22Rv1 (cell line): Measurements from ENCODE around the gene PTPRD.

Source experiments
- H3K27ac ChIP-seq: fragments of 450-650 bp; 2 replicates; pipeline ENCODE4 v1.5.1; 2017
- CTCF ChIP-seq: fragments of 450-650 bp; IDR thresholded peaks from 2 replicates; pipeline ENCODE4 v1.5.1; 2017; ENCODE audit warnings: mild to moderate bottlenecking
- ZFX ChIP-seq: fragments of 450-650 bp; IDR thresholded peaks from 2 replicates; pipeline ENCODE4 v1.6.1; 2017; ENCODE audit warnings: antibody characterized with exemption, borderline replicate concordance

PTPRD gene

GRCh38 chr9:8297047-8297446, 2315.8 kb downstream of the PTPRD start:
- no peak for TF ChIP-seq ZFX
- TF ChIP-seq CTCF, result no peak
- H3K27ac ChIP-seq, result no peak overlapping the region

GRCh38 chr9:8292657-8293056, 2320.1 kb downstream of the PTPRD start:
- no peak for TF ChIP-seq CTCF
- TF ChIP-seq ZFX, result no peak

GRCh38 chr9:8289681-8290080, 2323.1 kb downstream of the PTPRD start:
- TF ChIP-seq ZFX (no peak), CTCF (no peak)
- H3K27ac ChIP-seq, result no peak overlapping the region

More at GRCh38 chr9:8292657-8293056, 2320.1 kb downstream of the PTPRD start:
- no peak overlapping the region for H3K27ac ChIP-seq

DNA sequence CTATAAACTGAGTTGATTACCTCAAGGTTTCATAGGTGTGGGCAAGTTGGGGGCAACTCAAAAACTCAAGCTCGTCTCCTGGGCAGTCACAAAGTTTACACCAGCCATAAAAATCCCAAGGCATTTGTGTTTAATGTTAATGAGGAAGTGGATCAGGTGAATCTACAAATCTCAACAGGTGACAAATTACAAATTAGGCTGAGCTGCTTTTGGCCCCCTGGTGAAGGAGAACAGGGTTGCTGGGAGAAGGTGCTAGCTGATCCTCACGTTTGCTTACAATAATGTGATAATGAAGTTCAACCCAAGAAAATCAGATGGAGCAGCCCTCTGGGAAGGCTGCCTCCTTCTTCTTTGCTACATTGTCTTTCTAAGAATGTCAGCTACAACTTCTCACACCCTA, 2324.8 kb downstream of the PTPRD start:
- TF ChIP-seq CTCF (no peak), ZFX (no peak)
- H3K27ac ChIP-seq, result no peak overlapping the region

DNA sequence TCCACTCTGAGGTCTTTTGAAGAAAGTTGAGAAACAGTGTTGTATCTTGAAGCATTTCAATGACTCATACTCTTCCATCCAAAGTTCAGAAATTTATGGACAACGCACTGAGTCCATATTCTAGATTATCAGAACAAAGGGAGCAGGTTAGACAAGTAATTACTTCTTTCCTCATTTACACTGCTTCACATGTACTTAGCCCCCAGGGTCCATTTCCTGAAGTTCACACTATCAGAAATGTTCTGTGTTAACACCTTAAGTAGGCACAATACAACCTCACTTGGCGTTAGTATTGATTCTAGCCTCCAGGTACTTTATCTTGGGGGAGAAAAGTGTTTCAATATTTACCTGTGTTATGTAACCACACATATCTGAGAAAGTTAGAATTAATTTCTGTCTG, 2325.3 kb downstream of the PTPRD start:
- TF ChIP-seq CTCF (no peak), ZFX (no peak)
- no peak overlapping the region for H3K27ac ChIP-seq

DNA sequence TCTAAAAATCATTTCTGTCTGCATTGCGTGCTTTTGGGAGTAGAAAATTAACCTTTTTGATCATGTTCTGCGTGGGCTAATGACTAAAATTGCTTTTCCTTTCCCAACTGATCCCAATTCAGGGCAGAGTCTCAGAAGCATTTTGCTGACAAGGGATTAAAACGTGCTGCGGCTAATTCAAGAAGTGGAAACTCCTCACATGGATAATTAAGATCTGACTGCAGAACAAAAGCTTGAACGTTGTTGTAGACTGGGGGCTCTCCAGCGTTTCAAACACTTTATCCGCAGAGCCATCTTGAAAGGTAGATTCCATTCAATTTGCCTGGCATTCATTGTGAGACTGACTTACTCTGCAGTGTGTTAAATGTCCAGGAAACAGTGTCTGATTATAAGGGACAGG, 2327.9 kb downstream of the PTPRD start:
- TF ChIP-seq CTCF (no peak), ZFX (no peak)
- no peak overlapping the region for H3K27ac ChIP-seq

- TF ChIP-seq ZFX (no peak), CTCF (no peak)
- no peak overlapping the region for H3K27ac ChIP-seq
These were observed 2330.3 kb downstream of the PTPRD start for GRCh38 chr9:8282535-8282934.
